Right atrium auricular region (tissue), 2 donors: ENCODE data around the gene PHF19. TPM values are rescaled to one million over a fixed set of nuclear protein-coding genes. Genes with fewer than 3 reads are reported as not detected.

Experiments
- DNase-seq: peaks from one replicate; pipeline ENCODE4 v3.0.0-alpha.2; 2019; ENCODE audit warnings: low spot score
- H3K27ac ChIP-seq, 2 donors: fragments of 200-600 bp; sonication (generic); 1 replicate in 1 of 2; 2 replicates in 1 of 2; pipeline ENCODE4 v1.5.1; 2016 to 2019
- H3K27me3 ChIP-seq, 2 donors: fragments of 200-600 bp; sonication (generic); one replicate each; pipeline versions ENCODE4 v1.5.1 to v1.6.0; 2017 to 2019
- H3K36me3 ChIP-seq: fragments of 200-600 bp; sonication (generic); one replicate; pipeline ENCODE4 v1.5.1; 2016
- H3K4me1 ChIP-seq, 2 donors: fragments of 200-600 bp; sonication (generic); one replicate each; pipeline versions ENCODE4 v1.5.1 to v1.6.0; 2017 to 2019
- H3K4me3 ChIP-seq, 2 donors: fragments of 200-600 bp; sonication (generic); 1 replicate in 1 of 2; 2 replicates in 1 of 2; pipeline ENCODE4 v1.5.1; 2017 to 2019; ENCODE audit warnings: mild to moderate bottlenecking in 1 of 2, moderate library complexity in 1 of 2
- H3K9me3 ChIP-seq, 2 donors: fragments of 200-600 bp; sonication (generic); one replicate each; pipeline ENCODE4 v1.5.1; 2019
- total RNA-seq, 2 donors: library from RNA; depleted of rRNA; stranded (reverse); fragments of >200 nt; gene quantifications; one replicate each; pipeline ENCODE4 v1.1.0, GENCODE V29; 2016
- TF ChIP-seq, protein P1 (sequence below), 2 donors: fragments of 200-600 bp; sonication (generic); IDR thresholded peaks; one replicate each; pipeline ENCODE4 v1.5.1; 2019; ENCODE audit warnings: antibody characterized with exemption in 2 of 2

Gene PHF19
- total RNA-seq, 2 donors from 2014 or later = 11.9 to 13.9 TPM

DNA sequence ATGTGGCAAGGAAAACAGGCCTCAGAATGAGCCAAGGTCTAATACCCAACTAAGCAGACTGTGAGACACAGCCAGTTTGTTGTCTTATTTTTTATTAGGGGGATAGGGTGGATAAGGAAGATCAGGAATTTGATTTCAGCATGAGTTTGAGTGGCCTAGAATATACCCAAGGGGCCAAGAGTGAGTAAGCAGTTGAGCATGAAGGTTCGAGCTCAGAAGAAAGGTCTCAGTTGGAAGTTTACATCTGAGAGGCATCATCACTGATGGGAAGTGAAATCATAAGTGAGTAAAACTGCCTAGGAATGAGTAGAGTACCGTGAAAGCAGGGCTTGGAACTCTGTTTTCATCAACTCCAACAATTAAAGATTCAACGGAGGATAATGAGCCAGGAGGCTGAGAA, 46.8 kb downstream of the PHF19 start:
- TF ChIP-seq, protein P1, sequence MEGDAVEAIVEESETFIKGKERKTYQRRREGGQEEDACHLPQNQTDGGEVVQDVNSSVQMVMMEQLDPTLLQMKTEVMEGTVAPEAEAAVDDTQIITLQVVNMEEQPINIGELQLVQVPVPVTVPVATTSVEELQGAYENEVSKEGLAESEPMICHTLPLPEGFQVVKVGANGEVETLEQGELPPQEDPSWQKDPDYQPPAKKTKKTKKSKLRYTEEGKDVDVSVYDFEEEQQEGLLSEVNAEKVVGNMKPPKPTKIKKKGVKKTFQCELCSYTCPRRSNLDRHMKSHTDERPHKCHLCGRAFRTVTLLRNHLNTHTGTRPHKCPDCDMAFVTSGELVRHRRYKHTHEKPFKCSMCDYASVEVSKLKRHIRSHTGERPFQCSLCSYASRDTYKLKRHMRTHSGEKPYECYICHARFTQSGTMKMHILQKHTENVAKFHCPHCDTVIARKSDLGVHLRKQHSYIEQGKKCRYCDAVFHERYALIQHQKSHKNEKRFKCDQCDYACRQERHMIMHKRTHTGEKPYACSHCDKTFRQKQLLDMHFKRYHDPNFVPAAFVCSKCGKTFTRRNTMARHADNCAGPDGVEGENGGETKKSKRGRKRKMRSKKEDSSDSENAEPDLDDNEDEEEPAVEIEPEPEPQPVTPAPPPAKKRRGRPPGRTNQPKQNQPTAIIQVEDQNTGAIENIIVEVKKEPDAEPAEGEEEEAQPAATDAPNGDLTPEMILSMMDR (IDR thresholded peaks at IDR 0.05) = no peak
- Histone ChIP-seq H3K4me3 (no peak overlapping the region), H3K27ac (no peak overlapping the region), H3K4me1 (no peaks in the 10 kb centered on the region), H3K36me3 (peaks cover 51% of the 10 kb centered on the region), H3K9me3 (no peaks in the 10 kb centered on the region), H3K27me3 (no peaks in the 10 kb centered on the region)
- DNase-seq = no peak

DNA sequence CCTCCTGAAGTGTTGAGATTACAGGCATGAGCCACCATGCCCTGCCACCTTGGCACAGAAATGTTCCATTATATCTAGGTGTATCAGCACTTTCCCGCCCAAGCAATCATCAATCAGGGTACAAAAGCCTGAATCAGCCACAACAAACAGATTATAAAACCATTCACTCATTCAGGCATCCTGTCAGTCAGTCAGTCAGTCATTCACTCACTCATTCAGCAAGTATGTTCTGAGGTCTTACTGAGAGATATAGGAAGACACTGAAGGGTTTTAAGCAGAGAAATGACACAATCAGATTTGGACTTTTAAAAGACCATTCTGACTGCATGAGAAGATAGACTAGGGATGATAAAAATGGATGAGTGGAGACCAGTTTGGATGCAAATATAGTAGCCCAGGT, 47.3 kb downstream of the PHF19 start:
- no peak overlapping the region for H3K27ac ChIP-seq
- H3K36me3 ChIP-seq = peaks cover 53% of the 10 kb centered on the region
- H3K4me1 ChIP-seq = no peaks in the 10 kb centered on the region
- DNase-seq = no peak
- TF ChIP-seq, protein P1 (IDR thresholded peaks at IDR 0.05) = no peak
- no peaks in the 10 kb centered on the region for H3K9me3 ChIP-seq
- no peaks in the 10 kb centered on the region for H3K27me3 ChIP-seq
- H3K4me3 ChIP-seq = no peak overlapping the region

DNA sequence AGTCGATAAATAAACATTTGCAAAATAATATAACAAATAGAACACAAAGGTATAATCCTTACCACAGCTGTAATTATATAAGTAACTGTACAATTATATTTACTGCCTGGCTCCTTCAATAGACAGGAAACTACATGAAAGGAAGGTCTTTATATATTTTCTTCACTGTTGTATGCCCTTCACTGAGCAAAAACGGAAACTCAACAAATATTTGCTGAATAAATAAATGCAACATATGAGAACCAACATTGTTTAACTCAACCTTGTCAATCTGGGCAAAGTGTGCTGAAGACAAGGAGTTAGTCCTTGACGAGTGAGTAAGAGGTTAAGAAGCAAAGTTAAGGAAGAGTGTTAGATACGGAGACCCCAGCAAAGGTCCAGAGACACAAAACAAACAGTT, 56.9 kb downstream of the PHF19 start:
- peaks cover 67% of the 10 kb centered on the region for H3K36me3 ChIP-seq
- H3K9me3 ChIP-seq = no peaks in the 10 kb centered on the region

DNA sequence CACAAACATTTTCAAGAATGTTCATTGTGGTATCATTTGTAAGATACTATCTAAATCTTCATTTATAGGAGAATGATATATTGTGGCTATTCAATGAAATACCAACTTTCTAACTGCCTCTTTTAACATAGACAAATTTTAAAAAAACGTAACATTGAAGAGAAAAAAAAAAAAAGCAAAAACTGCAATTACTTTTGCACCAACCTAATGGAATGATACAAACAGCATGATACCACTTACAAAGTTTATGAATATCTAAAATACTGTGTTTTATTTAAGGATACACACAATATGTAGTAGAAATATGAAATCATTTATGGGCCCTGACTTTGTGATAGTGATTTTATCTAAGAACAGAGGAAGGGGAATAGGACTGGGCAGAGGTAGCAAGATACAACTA, 58.4 kb downstream of the PHF19 start:
- Histone ChIP-seq H3K4me1 (no peaks in the 10 kb centered on the region), H3K36me3 (peaks cover 57% of the 10 kb centered on the region), H3K27ac (no peak overlapping the region), H3K4me3 (no peak overlapping the region), H3K9me3 (no peaks in the 10 kb centered on the region), H3K27me3 (no peaks in the 10 kb centered on the region)
- TF ChIP-seq, protein P1 (IDR thresholded peaks at IDR 0.05) = no peak
- DNase-seq = no peak

More for the DNA sequence above, 56.9 kb downstream of the PHF19 start:
- Histone ChIP-seq H3K4me3 (no peak overlapping the region), H3K27me3 (no peaks in the 10 kb centered on the region), H3K4me1 (no peaks in the 10 kb centered on the region), H3K27ac (no peak overlapping the region)
- DNase-seq = no peak
- TF ChIP-seq, protein P1 (IDR thresholded peaks at IDR 0.05) = no peak

DNA sequence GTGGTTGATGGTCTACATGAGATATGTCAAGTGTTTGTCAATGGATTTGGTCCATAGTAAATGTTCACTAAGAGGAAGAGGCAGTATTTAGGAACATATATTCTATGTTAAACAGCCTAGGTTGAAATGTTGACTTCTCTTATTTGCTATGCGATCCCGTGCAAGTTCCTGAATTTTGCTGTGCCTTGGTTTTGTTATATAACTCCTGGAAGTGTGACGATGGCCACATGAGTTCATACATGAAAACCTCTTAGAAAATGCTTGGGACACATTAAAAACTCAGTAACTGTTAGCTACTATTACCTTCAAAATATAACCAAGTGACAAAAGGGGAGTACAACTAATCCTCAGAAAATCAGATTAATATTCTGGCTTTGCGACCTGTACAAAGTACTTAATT, 61.9 kb downstream of the PHF19 start:
- H3K9me3 ChIP-seq = peaks cover 0 to 8% of the 10 kb centered on the region in 2 donors
- TF ChIP-seq, protein P1 (IDR thresholded peaks at IDR 0.05) = no peak
- no peaks in the 10 kb centered on the region for H3K27me3 ChIP-seq
- H3K36me3 ChIP-seq = peaks cover 23% of the 10 kb centered on the region
- no peak overlapping the region for H3K27ac ChIP-seq
- H3K4me3 ChIP-seq = no peak overlapping the region
- DNase-seq = no peak
- no peaks in the 10 kb centered on the region for H3K4me1 ChIP-seq

DNA sequence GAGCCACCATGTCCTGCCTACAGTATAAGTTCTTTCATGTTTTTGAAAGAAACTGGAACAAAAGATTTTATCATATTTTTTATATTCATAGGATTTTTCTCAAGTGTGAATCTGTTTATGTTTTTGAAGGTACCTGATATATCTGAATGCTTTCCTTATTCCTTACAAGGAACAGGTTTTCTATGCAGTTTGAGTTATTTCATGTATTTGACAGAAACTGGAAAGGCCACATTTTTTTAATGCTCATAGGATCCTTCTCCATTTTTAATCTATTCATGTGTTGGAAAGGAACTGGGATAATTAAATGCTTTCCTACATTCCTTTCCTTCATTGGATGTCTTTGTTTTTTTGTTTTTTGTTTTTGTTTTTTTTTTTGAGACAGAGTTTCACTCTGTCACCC, 68.1 kb downstream of the PHF19 start:
- no peak overlapping the region for H3K4me3 ChIP-seq
- H3K9me3 ChIP-seq = peaks cover 0 to 40% of the 10 kb centered on the region in 2 donors
- H3K4me1 ChIP-seq = no peaks in the 10 kb centered on the region
- TF ChIP-seq, protein P1 (IDR thresholded peaks at IDR 0.05) = no peak
- DNase-seq = no peak
- H3K27me3 ChIP-seq = no peaks in the 10 kb centered on the region
- H3K36me3 ChIP-seq = no peaks in the 10 kb centered on the region
- no peak overlapping the region for H3K27ac ChIP-seq
